ENCODE results near the gene OR2A5. TPM values are rescaled to one million over a fixed set of nuclear protein-coding genes. Genes with fewer than 3 reads are reported as not detected.
"Not testable (repeated sequence)": the region's sequence is repeated elsewhere in the genome, so short reads cannot be mapped to it uniquely, and the experiment has no call there.

The OR2A5 gene
- total and polyA plus RNA-seq, 3 experiments from 2014 or later = not detected

DNA sequence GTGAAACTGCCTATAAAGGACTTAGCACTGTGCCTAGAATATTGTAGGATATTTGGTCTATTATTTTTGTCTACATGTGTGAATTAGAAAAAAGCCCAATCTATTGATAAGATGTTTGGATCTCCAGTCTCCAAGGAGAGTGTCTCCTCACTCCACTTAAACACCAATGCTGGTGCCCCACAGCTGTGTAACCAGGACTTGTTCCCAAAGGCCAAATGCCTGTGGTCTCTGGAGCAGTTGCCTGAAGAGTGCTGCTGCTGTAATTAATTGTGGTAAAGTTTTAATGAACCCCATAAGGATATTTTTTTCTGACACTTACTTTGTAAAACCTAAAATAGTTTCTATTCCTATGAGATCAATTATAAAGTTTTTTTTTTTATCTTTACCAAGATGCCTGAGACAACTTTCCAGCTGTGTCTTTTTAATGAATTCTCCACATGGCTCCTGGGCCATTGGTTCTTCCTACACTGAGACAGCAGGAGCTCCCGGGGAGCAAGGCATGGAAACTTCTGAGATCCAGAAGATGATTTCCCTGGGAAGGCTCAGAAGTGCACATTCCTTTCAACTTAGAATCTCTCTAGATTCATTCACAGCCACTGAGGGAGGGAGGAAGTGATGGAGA, 11.2 kb upstream of the OR2A5 start:
- no peak overlapping the region for H3K27ac Mint-ChIP-seq
- H3K36me3 Mint-ChIP-seq = no peaks in the 10 kb centered on the region
- Histone ChIP-seq H3K4me1 (ENCODE audit: insufficient read depth, low read length) (no peaks in the 10 kb centered on the region), H3K4me3 (ENCODE audit: low read length) (no peak overlapping the region), H3K9me3 (ENCODE audit: low read length) (no peaks in the 10 kb centered on the region), H3K27ac (ENCODE audit: low read depth, low read length) (no peak overlapping the region), H3K36me3 (ENCODE audit: insufficient read depth, low read length) (no peaks in the 10 kb centered on the region), H3K27me3 (ENCODE audit: insufficient read depth, low read length, poor library complexity, severe bottlenecking) (no peaks in the 10 kb centered on the region)
- H3K27me3 Mint-ChIP-seq = peaks cover 6 to 34% of the 10 kb centered on the region in 2 donors
- no peaks in the 10 kb centered on the region for H3K9me3 Mint-ChIP-seq
- H3K4me3 Mint-ChIP-seq = no peak overlapping the region
- POLR2A ChIA-PET = no interaction called here
- CTCF ChIA-PET = no interaction called here
- H3K4me1 Mint-ChIP-seq = no peaks in the 10 kb centered on the region
- DNase-seq = no peak

GRCh38 chr7:144038887-144039286, 9.9 kb upstream of the OR2A5 start:
- Histone ChIP-seq H3K4me1 (ENCODE audit: insufficient read depth, low read length) (no peaks in the 10 kb centered on the region), H3K27me3 (ENCODE audit: insufficient read depth, low read length, poor library complexity, severe bottlenecking) (no peaks in the 10 kb centered on the region), H3K36me3 (ENCODE audit: insufficient read depth, low read length) (no peaks in the 10 kb centered on the region), H3K27ac (ENCODE audit: low read depth, low read length) (no peak overlapping the region), H3K9me3 (ENCODE audit: low read length) (no peaks in the 10 kb centered on the region), H3K4me3 (ENCODE audit: low read length) (no peak overlapping the region)
- Mint-ChIP-seq H3K9me3 (no peaks in the 10 kb centered on the region), H3K4me3 (no peak overlapping the region), H3K36me3 (no peaks in the 10 kb centered on the region), H3K27ac (no peak overlapping the region), H3K27me3 (peaks cover 2 to 21% of the 10 kb centered on the region in 2 donors), H3K4me1 (no peaks in the 10 kb centered on the region)
- ChIA-PET POLR2A (no interaction called here), CTCF (no interaction called here)
- no peak for DNase-seq

DNA sequence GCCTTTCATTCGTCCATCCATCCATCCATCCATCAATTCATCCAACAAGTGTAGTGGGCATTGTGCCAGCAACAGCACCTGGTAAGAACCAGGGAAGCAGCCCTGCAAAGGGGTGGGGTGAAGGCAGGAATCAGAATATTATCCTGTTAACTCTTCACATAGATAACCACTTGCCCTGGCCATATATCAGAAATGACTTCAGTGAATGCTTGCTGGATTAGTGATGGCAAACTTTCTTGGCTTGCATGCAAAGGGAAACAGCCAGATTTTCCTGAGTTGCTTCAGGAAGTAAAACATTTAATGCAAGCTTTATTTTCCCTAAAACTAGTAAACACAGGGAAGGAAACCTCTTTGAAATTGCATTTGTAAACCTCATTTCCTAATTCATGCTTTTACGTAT, 743 bp downstream of the OR2A5 start:
- Histone ChIP-seq H3K27me3 (ENCODE audit: insufficient read depth, low read length, poor library complexity, severe bottlenecking) (no peaks in the 10 kb centered on the region), H3K4me3 (ENCODE audit: low read length) (no peak overlapping the region), H3K4me1 (ENCODE audit: insufficient read depth, low read length) (no peaks in the 10 kb centered on the region), H3K9me3 (ENCODE audit: low read length) (no peaks in the 10 kb centered on the region), H3K36me3 (ENCODE audit: insufficient read depth, low read length) (no peaks in the 10 kb centered on the region), H3K27ac (ENCODE audit: low read depth, low read length) (no peak overlapping the region)
- CTCF ChIA-PET = no interaction called here
- H3K9me3 Mint-ChIP-seq = no peaks in the 10 kb centered on the region
- H3K27me3 Mint-ChIP-seq = peaks cover 7 to 48% of the 10 kb centered on the region in 2 donors
- no peak for DNase-seq
- H3K4me3 Mint-ChIP-seq = no peak overlapping the region
- no peaks in the 10 kb centered on the region for H3K36me3 Mint-ChIP-seq
- H3K27ac Mint-ChIP-seq = no peak overlapping the region
- no peaks in the 10 kb centered on the region for H3K4me1 Mint-ChIP-seq
- POLR2A ChIA-PET = no interaction called here

DNA sequence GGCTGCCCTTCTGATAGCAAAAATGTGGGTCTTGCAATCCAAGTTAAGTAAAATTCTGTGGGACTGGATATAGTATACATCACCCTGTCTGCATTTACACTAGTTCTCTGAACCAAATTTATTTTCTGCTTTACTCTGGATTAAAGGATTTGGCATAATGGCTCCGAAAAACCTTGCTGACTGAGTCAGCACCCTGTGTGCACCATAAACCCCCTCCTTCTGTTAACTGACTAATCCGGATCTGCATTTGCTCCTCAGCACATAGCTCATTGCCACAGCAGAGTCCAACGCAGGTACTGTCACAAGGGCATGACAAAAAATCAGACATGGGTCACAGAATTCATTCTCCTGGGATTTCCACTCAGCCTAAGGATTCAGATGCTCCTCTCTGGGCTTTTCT, 1.3 kb downstream of the OR2A5 start:
- Mint-ChIP-seq H3K9me3 (no peaks in the 10 kb centered on the region), H3K4me3 (no peak overlapping the region), H3K27me3 (peaks cover 7 to 54% of the 10 kb centered on the region in 2 donors), H3K36me3 (no peaks in the 10 kb centered on the region), H3K27ac (no peak overlapping the region), H3K4me1 (no peaks in the 10 kb centered on the region)
- CTCF ChIA-PET = no interaction called here
- Histone ChIP-seq H3K27me3 (ENCODE audit: insufficient read depth, low read length, poor library complexity, severe bottlenecking) (no peaks in the 10 kb centered on the region), H3K4me3 (ENCODE audit: low read length) (no peak overlapping the region), H3K9me3 (ENCODE audit: low read length) (no peaks in the 10 kb centered on the region), H3K4me1 (ENCODE audit: insufficient read depth, low read length) (no peaks in the 10 kb centered on the region), H3K36me3 (ENCODE audit: insufficient read depth, low read length) (no peaks in the 10 kb centered on the region), H3K27ac (ENCODE audit: low read depth, low read length) (no peak overlapping the region)
- no peak for DNase-seq
- POLR2A ChIA-PET = no interaction called here

DNA sequence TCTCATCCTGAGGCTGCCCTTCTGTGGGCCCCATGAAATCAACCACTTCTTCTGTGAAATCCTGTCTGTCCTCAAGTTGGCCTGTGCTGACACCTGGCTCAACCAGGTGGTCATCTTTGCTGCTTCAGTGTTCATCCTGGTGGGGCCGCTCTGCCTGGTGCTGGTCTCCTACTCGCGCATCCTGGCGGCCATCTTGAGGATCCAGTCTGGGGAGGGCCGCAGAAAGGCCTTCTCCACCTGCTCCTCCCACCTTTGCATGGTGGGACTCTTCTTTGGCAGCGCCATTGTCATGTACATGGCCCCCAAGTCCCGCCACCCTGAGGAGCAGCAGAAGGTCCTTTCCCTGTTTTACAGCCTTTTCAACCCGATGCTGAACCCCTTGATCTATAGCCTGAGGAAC, 2.1 kb downstream of the OR2A5 start:
- H3K4me3 ChIP-seq (ENCODE audit: low read length); H3K36me3 ChIP-seq (ENCODE audit: insufficient read depth, low read length); H3K9me3 ChIP-seq (ENCODE audit: low read length); CTCF ChIA-PET; H3K27me3 ChIP-seq (ENCODE audit: insufficient read depth, low read length, poor library complexity, severe bottlenecking); POLR2A ChIA-PET; H3K4me3 Mint-ChIP-seq; H3K4me1 Mint-ChIP-seq; H3K4me1 ChIP-seq (ENCODE audit: insufficient read depth, low read length); H3K36me3 Mint-ChIP-seq; H3K27ac ChIP-seq (ENCODE audit: low read depth, low read length); DNase-seq; H3K9me3 Mint-ChIP-seq: not testable (repeated sequence)
- Mint-ChIP-seq H3K27ac (peak overlapping the region in 1 of 8 donors; percentile 4), H3K27me3 (peaks cover 7 to 62% of the 10 kb centered on the region in 2 donors)

- Histone ChIP-seq H3K4me1 (ENCODE audit: insufficient read depth, low read length) (no peaks in the 10 kb centered on the region), H3K9me3 (ENCODE audit: low read length) (no peaks in the 10 kb centered on the region), H3K27me3 (ENCODE audit: insufficient read depth, low read length, poor library complexity, severe bottlenecking) (no peaks in the 10 kb centered on the region), H3K4me3 (ENCODE audit: low read length) (no peak overlapping the region), H3K36me3 (ENCODE audit: insufficient read depth, low read length) (no peaks in the 10 kb centered on the region), H3K27ac (ENCODE audit: low read depth, low read length) (no peak overlapping the region)
- Mint-ChIP-seq H3K27me3 (peaks cover 5 to 38% of the 10 kb centered on the region in 2 donors), H3K4me3 (no peak overlapping the region), H3K27ac (no peak overlapping the region), H3K9me3 (peaks cover 0 to 11% (median 6%) of the 10 kb centered on the region in 5 donors), H3K4me1 (no peaks in the 10 kb centered on the region), H3K36me3 (peaks cover 0 to 3% (median 0%) of the 10 kb centered on the region in 3 donors)
- CTCF ChIA-PET = no interaction called here
- DNase-seq = no peak
- POLR2A ChIA-PET = no interaction called here
These were observed 9.2 kb downstream of the OR2A5 start for GRCh38 chr7:144057954-144058353.

- Histone ChIP-seq H3K27ac (ENCODE audit: low read depth, low read length) (no peak overlapping the region), H3K27me3 (ENCODE audit: insufficient read depth, low read length, poor library complexity, severe bottlenecking) (no peaks in the 10 kb centered on the region), H3K4me1 (ENCODE audit: insufficient read depth, low read length) (no peaks in the 10 kb centered on the region), H3K36me3 (ENCODE audit: insufficient read depth, low read length) (no peaks in the 10 kb centered on the region), H3K9me3 (ENCODE audit: low read length) (no peaks in the 10 kb centered on the region), H3K4me3 (ENCODE audit: low read length) (no peak overlapping the region)
- CTCF ChIA-PET = no interaction called here
- Mint-ChIP-seq H3K27ac (no peak overlapping the region), H3K4me3 (no peak overlapping the region), H3K27me3 (peaks cover 0 to 34% of the 10 kb centered on the region in 2 donors), H3K9me3 (peaks cover 0 to 11% (median 5%) of the 10 kb centered on the region in 5 donors), H3K36me3 (peaks cover 0 to 3% (median 0%) of the 10 kb centered on the region in 3 donors), H3K4me1 (no peaks in the 10 kb centered on the region)
- POLR2A ChIA-PET = no interaction called here
- DNase-seq = no peak
These were observed 15.0 kb downstream of the OR2A5 start for GRCh38 chr7:144063710-144064109.

- DNase-seq = no peak
- H3K27me3 Mint-ChIP-seq = peaks cover 2 to 28% of the 10 kb centered on the region in 2 donors
- no peaks in the 10 kb centered on the region for H3K27me3 ChIP-seq (ENCODE audit: insufficient read depth, low read length, poor library complexity, severe bottlenecking)
- H3K9me3 ChIP-seq (ENCODE audit: low read length) = no peaks in the 10 kb centered on the region
- H3K4me1 ChIP-seq (ENCODE audit: insufficient read depth, low read length) = no peaks in the 10 kb centered on the region
- H3K36me3 ChIP-seq (ENCODE audit: insufficient read depth, low read length) = no peaks in the 10 kb centered on the region
- H3K4me3 ChIP-seq (ENCODE audit: low read length) = no peak within 1 kb of the TSS
- no peaks in the 10 kb centered on the region for H3K9me3 Mint-ChIP-seq
- ChIA-PET CTCF (no interaction called here), POLR2A (no interaction called here)
- no peaks in the 10 kb centered on the region for H3K4me1 Mint-ChIP-seq
- no peaks in the 10 kb centered on the region for H3K36me3 Mint-ChIP-seq
- H3K27ac Mint-ChIP-seq = no peak within 1 kb of the TSS
- H3K4me3 Mint-ChIP-seq = no peak within 1 kb of the TSS
- H3K27ac ChIP-seq (ENCODE audit: low read depth, low read length) = no peak within 1 kb of the TSS
These were observed 20.8 kb downstream of the OR2A5 start, which contains the start of gene OR2A25 for GRCh38 chr7:144069511-144069910. OR2A25 (plus strand) TSS chr7:144069811; CDS start chr7:144074220, 4,409 bp downstream.

DNA sequence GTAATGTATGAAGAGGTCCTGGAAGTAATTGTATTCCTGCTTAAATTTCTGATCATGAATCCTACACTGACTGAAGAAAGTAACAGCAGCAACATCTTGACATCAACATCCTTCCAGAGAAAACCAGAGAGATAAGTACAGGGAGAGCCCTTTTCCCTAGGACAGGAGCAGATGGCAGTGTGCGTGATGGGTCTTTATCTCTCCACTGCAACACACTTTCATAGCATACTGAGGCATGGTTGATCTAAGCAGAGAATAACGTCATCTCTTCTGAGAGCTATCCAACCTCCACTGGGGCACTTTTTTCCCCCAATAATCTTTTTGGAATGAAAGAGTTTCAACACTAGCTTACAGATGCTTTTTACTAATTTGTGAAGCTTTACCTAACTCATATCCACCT, 21.2 kb downstream of the OR2A5 start:
- ChIA-PET CTCF (no interaction called here), POLR2A (no interaction called here)
- no peaks in the 10 kb centered on the region for H3K36me3 Mint-ChIP-seq
- no peaks in the 10 kb centered on the region for H3K9me3 Mint-ChIP-seq
- H3K27me3 ChIP-seq (ENCODE audit: insufficient read depth, low read length, poor library complexity, severe bottlenecking) = no peaks in the 10 kb centered on the region
- no peak overlapping the region for H3K27ac ChIP-seq (ENCODE audit: low read depth, low read length)
- no peaks in the 10 kb centered on the region for H3K9me3 ChIP-seq (ENCODE audit: low read length)
- DNase-seq = no peak
- H3K27ac Mint-ChIP-seq = no peak overlapping the region
- no peaks in the 10 kb centered on the region for H3K4me1 ChIP-seq (ENCODE audit: insufficient read depth, low read length)
- H3K4me3 ChIP-seq (ENCODE audit: low read length) = no peak overlapping the region
- peaks cover 5 to 30% of the 10 kb centered on the region in 2 donors for H3K27me3 Mint-ChIP-seq
- H3K4me3 Mint-ChIP-seq = no peak overlapping the region
- H3K4me1 Mint-ChIP-seq = no peaks in the 10 kb centered on the region
- no peaks in the 10 kb centered on the region for H3K36me3 ChIP-seq (ENCODE audit: insufficient read depth, low read length)
